IMR-90 (cell line): ENCODE data around the gene KRT34. TPM values are rescaled to one million over a fixed set of nuclear protein-coding genes. Genes with fewer than 3 reads are reported as not detected.

Experiments used
- ATAC-seq: fragments of 200-7000 bp; cut with Tn5 transposase; 2 replicates; pipeline ENCODE4 v1.9.1; 2020; ENCODE audit warnings: low read depth, mild to moderate bottlenecking, moderate library complexity
- BruUV-seq: library from RNA; stranded (reverse); fragments of 400-500 nt; replicated peaks from 2 replicates; lab custom pipeline; 2021; lab: Mats Ljungman, UMichigan
- CTCF ChIA-PET: fragments of 300-600 bp; formaldehyde crosslinking; extraction: SDS; loops from one replicate; lab custom pipeline; 2021; ENCODE audit warnings: antibody characterized with exemption; lab: Yijun Ruan, JAX
- POLR2A ChIA-PET: fragments of 300-600 bp; sonication (Branson Sonifier 250); formaldehyde crosslinking; loops from one replicate; lab custom pipeline; 2022; ENCODE audit warnings: antibody characterized with exemption; ENCODE audit not compliant: unreplicated experiment; lab: Charles Lee
- DNase-seq: peaks from one replicate; pipeline ENCODE4 v3.0.0; 2013
- H2AFZ ChIP-seq: replicated peaks from 2 replicates; pipeline ENCODE3; 2013; ENCODE audit warnings: low read length, mild to moderate bottlenecking; ENCODE audit not compliant: poor library complexity
- H2AK5ac ChIP-seq: 2 replicates; pipeline ENCODE4 v1.6.1; 2013; ENCODE audit warnings: low read depth, low read length, inconsistent platforms
- H2AK9ac ChIP-seq: replicated peaks from 2 replicates; pipeline ENCODE3; 2013; ENCODE audit warnings: mild to moderate bottlenecking, low read depth, low read length, moderate library complexity; ENCODE audit not compliant: poor library complexity
- H2BK120ac ChIP-seq: 2 replicates; pipeline ENCODE4 v1.6.1; 2013; ENCODE audit warnings: low read depth, low read length, inconsistent platforms
- H2BK15ac ChIP-seq: 3 replicates; pipeline ENCODE4 v1.6.1; 2013; ENCODE audit warnings: low read depth, low read length, inconsistent platforms
- H2BK20ac ChIP-seq: 2 replicates; pipeline ENCODE4 v1.6.1; 2013; ENCODE audit warnings: low read depth, mild to moderate bottlenecking, inconsistent platforms, low read length, moderate library complexity
- H2BK5ac ChIP-seq: 2 replicates; pipeline ENCODE4 v1.6.1; 2013; ENCODE audit warnings: mild to moderate bottlenecking, low read depth, low read length, inconsistent platforms; ENCODE audit not compliant: poor library complexity, severe bottlenecking
- H3K14ac ChIP-seq: replicated peaks from 2 replicates; pipeline ENCODE4 v1.6.1; 2013; ENCODE audit warnings: low read depth, low read length, inconsistent platforms
- H3K18ac ChIP-seq: 2 replicates; pipeline ENCODE4 v1.6.1; 2013; ENCODE audit warnings: low read depth, low read length, control low read depth
- H3K23ac ChIP-seq: 2 replicates; pipeline ENCODE4 v1.6.1; 2013; ENCODE audit warnings: low read depth, low read length, inconsistent platforms
- H3K27ac ChIP-seq: 2 replicates; pipeline ENCODE4 v1.5.1; 2013; ENCODE audit warnings: mild to moderate bottlenecking, control low read depth, low read length; ENCODE audit not compliant: insufficient read depth
- H3K27me3 ChIP-seq: 2 replicates; pipeline ENCODE4 v1.6.1; 2013; ENCODE audit warnings: low read length; ENCODE audit not compliant: control insufficient read depth, insufficient read depth
- H3K36me3 ChIP-seq: 2 replicates; pipeline ENCODE4 v1.6.1; 2013; ENCODE audit warnings: low read length, mixed read lengths; ENCODE audit not compliant: control insufficient read depth, insufficient read depth
- H3K4ac ChIP-seq: 2 replicates; pipeline ENCODE4 v1.6.1; 2013; ENCODE audit warnings: low read depth, low read length, inconsistent platforms
- H3K4me1 ChIP-seq: 2 replicates; pipeline ENCODE4 v1.6.1; 2013; ENCODE audit warnings: low read length, mixed read lengths; ENCODE audit not compliant: control insufficient read depth, insufficient read depth
- H3K4me2 ChIP-seq: 2 replicates; pipeline ENCODE4 v1.6.1; 2013; ENCODE audit warnings: low read depth, mild to moderate bottlenecking, control low read depth, low read length, moderate library complexity
- H3K4me3 ChIP-seq: 2 replicates; pipeline ENCODE4 v1.5.1; 2013; ENCODE audit warnings: low read depth, mild to moderate bottlenecking, control low read depth, low read length, moderate library complexity; ENCODE audit not compliant: insufficient read depth
- H3K56ac ChIP-seq: 2 replicates; pipeline ENCODE4 v1.6.1; 2013; ENCODE audit warnings: low read length, inconsistent platforms; ENCODE audit not compliant: insufficient read depth; ENCODE audit errors: extremely low read depth
- H3K79me1 ChIP-seq, 2 experiments: 2 replicates each; pipeline ENCODE4 v1.6.1; 2013; ENCODE audit warnings: low read length in 2 of 2, inconsistent platforms in 1 of 2, low read depth in 1 of 2
- H3K9ac ChIP-seq: 2 replicates; pipeline ENCODE4 v1.6.1; 2013; ENCODE audit warnings: low read depth, low read length, control low read depth
- H3K9me1 ChIP-seq: 2 replicates; pipeline ENCODE4 v1.6.1; 2013; ENCODE audit warnings: low read length, inconsistent platforms; ENCODE audit not compliant: insufficient read depth
- H3K9me3 ChIP-seq: 2 replicates; pipeline ENCODE4 v1.6.1; 2013; ENCODE audit warnings: low read length; ENCODE audit not compliant: control insufficient read depth, insufficient read depth
- H4K20me1 ChIP-seq: 2 replicates; pipeline ENCODE4 v1.6.1; 2013; ENCODE audit warnings: low read length, inconsistent platforms; ENCODE audit not compliant: insufficient read depth
- H4K5ac ChIP-seq: 2 replicates; pipeline ENCODE4 v1.6.1; 2013; ENCODE audit warnings: mild to moderate bottlenecking, low read depth, low read length, control low read depth
- H4K8ac ChIP-seq, 2 experiments: 2 replicates each; pipeline ENCODE4 v1.6.1; 2013; ENCODE audit warnings: low read depth in 2 of 2, low read length in 2 of 2, control low read depth in 1 of 2, inconsistent platforms in 1 of 2
- H4K91ac ChIP-seq: 2 replicates; pipeline ENCODE4 v1.6.1; 2013; ENCODE audit warnings: low read depth, low read length, inconsistent platforms; ENCODE audit not compliant: insufficient read depth
- BHLHE40 ChIP-seq: fragments of 150-350 bp; IDR thresholded peaks from 2 replicates; pipeline ENCODE4 v1.6.1; 2016; ENCODE audit warnings: mild to moderate bottlenecking, low read depth, low read length
- CEBPB ChIP-seq: IDR thresholded peaks from 2 replicates; pipeline ENCODE4 v1.6.1; 2012; ENCODE audit warnings: low read depth, low read length, improper control_type of control experiment
- CHD1 ChIP-seq: IDR thresholded peaks from 2 replicates; pipeline ENCODE4 v1.6.1; 2012; ENCODE audit warnings: low read depth, low read length, improper control_type of control experiment
- CTCF ChIP-seq: conservative IDR thresholded peaks from 2 replicates; pipeline ENCODE4 v1.5.1; 2012; ENCODE audit warnings: mild to moderate bottlenecking, low read depth, low read length, improper control_type of control experiment
- FOS ChIP-seq: fragments of 150-350 bp; IDR thresholded peaks from 2 replicates; pipeline ENCODE4 v1.6.1; 2016; ENCODE audit warnings: low read depth, low read length
- MAFK ChIP-seq: IDR thresholded peaks from 2 replicates; pipeline ENCODE4 v1.6.1; 2012; ENCODE audit warnings: low read depth, low read length, improper control_type of control experiment
- MAZ ChIP-seq: IDR thresholded peaks from 2 replicates; pipeline ENCODE4 v1.6.1; 2012; ENCODE audit warnings: low read depth, mild to moderate bottlenecking, low read length, improper control_type of control experiment, moderate library complexity, borderline replicate concordance
- MXI1 ChIP-seq: IDR thresholded peaks from 2 replicates; pipeline ENCODE4 v1.6.1; 2012; ENCODE audit warnings: low read depth, mild to moderate bottlenecking, low read length, moderate library complexity, borderline replicate concordance
- NFE2L2 ChIP-seq: fragments of 150-350 bp; IDR thresholded peaks from 2 replicates; pipeline ENCODE4 v1.6.1; 2016; ENCODE audit warnings: low read depth, mild to moderate bottlenecking, low read length
- POLR2A ChIP-seq: IDR thresholded peaks from 2 replicates; pipeline ENCODE4 v1.6.1; 2012; ENCODE audit warnings: mild to moderate bottlenecking, low read depth, low read length
- RAD21 ChIP-seq: IDR thresholded peaks from 2 replicates; pipeline ENCODE4 v1.6.1; 2012; ENCODE audit warnings: low read length, improper control_type of control experiment
- RCOR1 ChIP-seq: IDR thresholded peaks from 2 replicates; pipeline ENCODE4 v1.6.1; 2012; ENCODE audit warnings: mild to moderate bottlenecking, low read length, improper control_type of control experiment; ENCODE audit not compliant: insufficient replicate concordance
- RFX5 ChIP-seq: IDR thresholded peaks from 2 replicates; pipeline ENCODE4 v1.8.0; 2012; ENCODE audit warnings: low read depth, mild to moderate bottlenecking, low read length, moderate library complexity
- SMC3 ChIP-seq: fragments of 150-350 bp; IDR thresholded peaks from 2 replicates; pipeline ENCODE4 v1.6.1; 2016; ENCODE audit warnings: low read depth, mild to moderate bottlenecking, antibody characterized with exemption, low read length, moderate library complexity
- WGBS, 2 experiments: methylation state at CpG; one replicate each; pipeline versions ENCODE4 v1.1.5 to v1.1.7; 2013; ENCODE audit warnings: missing lambda C conversion rate in 2 of 2; ENCODE audit not compliant: insufficient read length in 1 of 2; ENCODE audit errors: extremely low coverage in 2 of 2; 5-methylcytosine and 5-hydroxymethylcytosine counted together
- dilution Hi-C: fragments of 300-500 bp; cut with HindIII; formaldehyde crosslinking; loops from one replicate; pipeline ENCODE4 v1.14.3; 2018; ENCODE audit warnings: low sequenced_read_pairs; ENCODE audit not compliant: unreplicated experiment
- in situ Hi-C: fragments of 300-500 bp; cut with MboI; formaldehyde crosslinking; loops from 3 replicates; pipeline ENCODE4 v1.14.3; 2019; ENCODE audit warnings: low sequenced_read_pairs, inconsistent platforms, mixed read lengths
- intact Hi-C: fragments of 100-400 bp; cut with micrococcal nuclease; formaldehyde crosslinking; loops from 2 replicates; pipeline ENCODE4 v1.10.0; 2022
- polyA plus RNA-seq, 3 experiments: library from polyadenylated mRNA; depleted of rRNA; stranded (reverse); fragments of >200 nt; gene quantifications; 2 replicates each; pipeline ENCODE4 v1.2.3, GENCODE V29; 2012; ENCODE audit warnings: low replicate concordance in 1 of 3
- total RNA-seq: library from RNA; depleted of rRNA; stranded (reverse); fragments of >200 nt; gene quantifications from 2 replicates; pipeline ENCODE4 v1.2.3, GENCODE V29; 2012
- TF ChIP-seq, protein P1 (sequence below): fragments of 150-350 bp; IDR thresholded peaks from 2 replicates; pipeline ENCODE4 v1.6.1; 2016; ENCODE audit warnings: low read depth, mild to moderate bottlenecking, low read length, moderate library complexity, borderline replicate concordance
- TF ChIP-seq, protein P2 (sequence below): fragments of 150-350 bp; IDR thresholded peaks from 2 replicates; pipeline ENCODE4 v1.6.1; 2017; ENCODE audit warnings: mild to moderate bottlenecking, antibody characterized with exemption, low read length, low read depth

KRT34 gene
- total and polyA plus RNA-seq, 2 of the 4 experiments (the other 2 are of a cell fraction) = 3.4 to 3.6 TPM

GRCh38 chr17:41429667-41430066, 47.6 kb upstream of the KRT34 start:
- H3K27me3 ChIP-seq = peaks cover 3% of the 10 kb centered on the region; the same call in 1 of the 2 replicates
- H3K4me2 ChIP-seq = no peak overlapping the region
- no peak overlapping the region for H3K56ac ChIP-seq
- no peak overlapping the region for H3K4me3 ChIP-seq
- no peak overlapping the region for H2BK20ac ChIP-seq
- ChIA-PET POLR2A (no interaction called here), CTCF (no interaction called here)
- in situ Hi-C loops (no loop called here), intact Hi-C loops (no loop called here), dilution Hi-C loops (no loop called here)
- BruUV-seq = no TSS peak
- H3K9ac ChIP-seq = no peak overlapping the region
- TF ChIP-seq BHLHE40 = no peak
- no peak for TF ChIP-seq RCOR1
- TF ChIP-seq CHD1 = no peak
- TF ChIP-seq POLR2A = no peak
- TF ChIP-seq RFX5 = no peak
- TF ChIP-seq MAFK = no peak
- no peak for TF ChIP-seq CEBPB
- TF ChIP-seq SMC3 = no peak
- TF ChIP-seq NFE2L2 = no peak
- TF ChIP-seq, protein P1, sequence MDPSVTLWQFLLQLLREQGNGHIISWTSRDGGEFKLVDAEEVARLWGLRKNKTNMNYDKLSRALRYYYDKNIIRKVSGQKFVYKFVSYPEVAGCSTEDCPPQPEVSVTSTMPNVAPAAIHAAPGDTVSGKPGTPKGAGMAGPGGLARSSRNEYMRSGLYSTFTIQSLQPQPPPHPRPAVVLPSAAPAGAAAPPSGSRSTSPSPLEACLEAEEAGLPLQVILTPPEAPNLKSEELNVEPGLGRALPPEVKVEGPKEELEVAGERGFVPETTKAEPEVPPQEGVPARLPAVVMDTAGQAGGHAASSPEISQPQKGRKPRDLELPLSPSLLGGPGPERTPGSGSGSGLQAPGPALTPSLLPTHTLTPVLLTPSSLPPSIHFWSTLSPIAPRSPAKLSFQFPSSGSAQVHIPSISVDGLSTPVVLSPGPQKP = no peak
- TF ChIP-seq RAD21 = no peak
- TF ChIP-seq CTCF = no peak
- TF ChIP-seq MXI1 = no peak
- no peak for TF ChIP-seq FOS
- no peak for TF ChIP-seq MAZ
- TF ChIP-seq, protein P2, sequence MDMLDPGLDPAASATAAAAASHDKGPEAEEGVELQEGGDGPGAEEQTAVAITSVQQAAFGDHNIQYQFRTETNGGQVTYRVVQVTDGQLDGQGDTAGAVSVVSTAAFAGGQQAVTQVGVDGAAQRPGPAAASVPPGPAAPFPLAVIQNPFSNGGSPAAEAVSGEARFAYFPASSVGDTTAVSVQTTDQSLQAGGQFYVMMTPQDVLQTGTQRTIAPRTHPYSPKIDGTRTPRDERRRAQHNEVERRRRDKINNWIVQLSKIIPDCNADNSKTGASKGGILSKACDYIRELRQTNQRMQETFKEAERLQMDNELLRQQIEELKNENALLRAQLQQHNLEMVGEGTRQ = no peak
- DNase-seq (no peak), ATAC-seq (no peak)
- no peak overlapping the region for H3K18ac ChIP-seq
- no peak overlapping the region for H3K4ac ChIP-seq
- H3K27ac ChIP-seq = no peak overlapping the region
- no peak overlapping the region for H2BK120ac ChIP-seq
- H2BK5ac ChIP-seq = no peak overlapping the region
- H3K23ac ChIP-seq = no peak overlapping the region
- H4K20me1 ChIP-seq = no peaks in the 10 kb centered on the region
- H3K79me1 ChIP-seq = no peaks in the 10 kb centered on the region
- 85% methylated on average over 2 of the region's 7 CpGs; no CpG with 5 or more reads in 1 of the 2 experiments for WGBS, 2 experiments
- no peaks in the 10 kb centered on the region for H3K9me1 ChIP-seq
- peaks cover 2% of the 10 kb centered on the region; the same call in 1 of the 2 replicates for H3K4me1 ChIP-seq
- no peak overlapping the region for H4K91ac ChIP-seq
- H2AK5ac ChIP-seq = no peak overlapping the region
- H3K36me3 ChIP-seq = no peaks in the 10 kb centered on the region
- H3K14ac ChIP-seq = no peak overlapping the region
- no peaks in the 10 kb centered on the region for H3K9me3 ChIP-seq
- H4K5ac ChIP-seq = no peak overlapping the region
- no peak overlapping the region for H2AFZ ChIP-seq
- no peak overlapping the region for H2BK15ac ChIP-seq
- no peak overlapping the region for H4K8ac ChIP-seq
- no peak overlapping the region for H2AK9ac ChIP-seq
